Tibial nerve (tissue), 3 donors: ENCODE results near the gene ANAPC16.
A peak's percentile ranks its signal among the peaks of the same experiment; 100 is the strongest.

Experiments used
- POLR2A ChIP-seq, 2 donors: fragments of 450-650 bp; IDR thresholded peaks; one replicate each; pipeline ENCODE4 v1.6.1; 2017; ENCODE audit warnings: antibody characterized with exemption in 2 of 2, mild to moderate bottlenecking in 2 of 2, moderate library complexity in 2 of 2
- TF ChIP-seq, protein P1 (sequence below), 5 experiments: fragments of 200-600 bp in 3 of 5; fragments of 450-650 bp in 2 of 5; sonication (generic) in 3 of 5; IDR thresholded peaks; one replicate each; pipeline ENCODE4 v1.5.1; 2016 to 2019; ENCODE audit warnings: antibody characterized with exemption in 5 of 5, mild to moderate bottlenecking in 3 of 5, moderate library complexity in 2 of 5

GRCh38 chr10:72273410-72274212, 57.8 kb downstream of the ANAPC16 start, which contains the start of gene DDIT4:
- TF ChIP-seq, protein P1, sequence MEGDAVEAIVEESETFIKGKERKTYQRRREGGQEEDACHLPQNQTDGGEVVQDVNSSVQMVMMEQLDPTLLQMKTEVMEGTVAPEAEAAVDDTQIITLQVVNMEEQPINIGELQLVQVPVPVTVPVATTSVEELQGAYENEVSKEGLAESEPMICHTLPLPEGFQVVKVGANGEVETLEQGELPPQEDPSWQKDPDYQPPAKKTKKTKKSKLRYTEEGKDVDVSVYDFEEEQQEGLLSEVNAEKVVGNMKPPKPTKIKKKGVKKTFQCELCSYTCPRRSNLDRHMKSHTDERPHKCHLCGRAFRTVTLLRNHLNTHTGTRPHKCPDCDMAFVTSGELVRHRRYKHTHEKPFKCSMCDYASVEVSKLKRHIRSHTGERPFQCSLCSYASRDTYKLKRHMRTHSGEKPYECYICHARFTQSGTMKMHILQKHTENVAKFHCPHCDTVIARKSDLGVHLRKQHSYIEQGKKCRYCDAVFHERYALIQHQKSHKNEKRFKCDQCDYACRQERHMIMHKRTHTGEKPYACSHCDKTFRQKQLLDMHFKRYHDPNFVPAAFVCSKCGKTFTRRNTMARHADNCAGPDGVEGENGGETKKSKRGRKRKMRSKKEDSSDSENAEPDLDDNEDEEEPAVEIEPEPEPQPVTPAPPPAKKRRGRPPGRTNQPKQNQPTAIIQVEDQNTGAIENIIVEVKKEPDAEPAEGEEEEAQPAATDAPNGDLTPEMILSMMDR (IDR thresholded peaks at IDR 0.05), result peak in 1 of 5 experiments; percentile 56
- TF ChIP-seq POLR2A (IDR thresholded peaks at IDR 0.05), result peak; percentile 99 to 100
